Psoas muscle (tissue), 8 donors: Measurements from ENCODE around the gene RPTOR. TPM values are rescaled to one million over a fixed set of nuclear protein-coding genes. Genes with fewer than 3 reads are reported as not detected.

Source experiments
- ATAC-seq, 4 donors: fragments of 200-7000 bp; cut with Tn5 transposase; one replicate each; pipeline ENCODE4 v1.9.1; 2020; ENCODE audit warnings: moderate library complexity in 3 of 4, mild to moderate bottlenecking in 2 of 4
- DNase-seq, 2 donors: peaks; one replicate each; pipeline ENCODE4 v3.0.0-alpha.2; 2020
- H3K27ac ChIP-seq: fragments of 200-600 bp; one replicate; pipeline ENCODE4 v1.8.0; 2022
- H3K27me3 ChIP-seq, 3 donors: fragments of 200-600 bp in 1 of 3; one replicate each; pipeline versions ENCODE4 v1.6.1 to v1.8.0; 2013 to 2022; ENCODE audit warnings: low read length in 2 of 3, mild to moderate bottlenecking in 2 of 3, moderate library complexity in 1 of 3; ENCODE audit not compliant: insufficient read depth in 3 of 3
- H3K36me3 ChIP-seq, 2 donors: fragments of 200-600 bp in 1 of 2; one replicate each; pipeline versions ENCODE4 v1.6.1 to v1.8.0; 2013 to 2022; ENCODE audit warnings: low read depth in 1 of 2, mild to moderate bottlenecking in 1 of 2, moderate library complexity in 1 of 2; ENCODE audit not compliant: insufficient read depth in 1 of 2
- H3K4me1 ChIP-seq: fragments of 200-600 bp; one replicate; pipeline ENCODE4 v1.8.0; 2022
- H3K4me3 ChIP-seq: fragments of 200-600 bp; one replicate; pipeline ENCODE4 v1.8.0; 2022; ENCODE audit warnings: mild to moderate bottlenecking
- H3K9me3 ChIP-seq: fragments of 200-600 bp; one replicate; pipeline ENCODE4 v1.8.0; 2022
- WGBS, 3 donors: extraction: QIAGEN DNeasy Blood & Tissue Kit; methylation state at CpG; one replicate each; pipeline versions ENCODE4 v1.1.6 to v1.1.7; 2013; 5-methylcytosine and 5-hydroxymethylcytosine counted together
- intact Hi-C, 2 donors: fragments of 100-400 bp; cut with DNase I; formaldehyde crosslinking; loops; one replicate each; pipeline versions ENCODE4 v1.11.0 to v1.14.2; 2022
- polyA plus RNA-seq, 3 donors: library from polyadenylated mRNA; stranded (reverse); fragments of 200-250 nt; gene quantifications; one replicate each; pipeline ENCODE4 v1.2.3, GENCODE V29; 2013
- total RNA-seq, 4 donors: library from RNA; stranded (reverse); fragmentation: NEBNext Ultra II Directional in 2 of 4; extraction: Animal tissue kit (Norgen Biotek cat#: 25700) in 2 of 4; gene quantifications; one replicate each; pipeline versions ENCODE4 v1.2.1 to v1.2.4, GENCODE V29; 2021 to 2023
- TF ChIP-seq, protein P1 (sequence below): fragments of 200-600 bp; IDR thresholded peaks from one replicate; pipeline ENCODE4 v1.8.0; 2022; ENCODE audit warnings: antibody characterized with exemption
- donor health status: healthy with polysubstance abuse.
- donor health status: DM: no; HTN: no; CAD: no; lungs with moderate emphysema.
- donor health status: Bipolar disorder and iron deficiency.
- donor health status: healthy.
- donor health status: DM: yes; HTN: yes; CAD: no.
- donor health status: DM: no; HTN: no; CAD: no.
- donor health status: DM: no; HTN: no; CAD: no.
- donor health status: DM: yes; HTN: yes; CAD: no.

The RPTOR gene
- total and polyA plus RNA-seq, 7 donors = 13.6 to 82.2 (median 32.5) TPM

DNA sequence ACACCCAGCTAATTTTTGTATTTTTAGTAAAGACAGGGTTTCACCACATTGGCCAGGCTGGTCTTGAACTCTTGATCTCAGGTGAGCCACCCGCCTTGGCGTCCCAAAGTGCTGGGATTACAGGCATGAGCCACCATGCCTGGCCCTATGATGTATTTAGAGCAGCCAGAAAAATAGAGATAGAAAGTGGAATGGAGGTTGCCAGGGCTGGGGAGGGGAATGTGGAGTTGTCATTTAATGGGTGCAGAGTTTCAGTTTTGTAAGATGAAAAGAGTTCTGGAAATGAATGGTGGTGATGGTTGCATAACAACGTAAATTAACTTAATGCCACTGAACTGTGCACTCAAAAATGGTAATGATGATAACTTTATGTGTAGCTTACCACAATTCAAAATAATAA, 36.7 kb upstream of the RPTOR start:
- Histone ChIP-seq H3K27ac (no peak overlapping the region), H3K4me3 (no peak overlapping the region), H3K4me1 (no peaks in the 10 kb centered on the region), H3K9me3 (no peaks in the 10 kb centered on the region), H3K27me3 (peaks cover 0 to 30% (median 7%) of the 10 kb centered on the region in 3 donors), H3K36me3 (no peaks in the 10 kb centered on the region)
- DNase-seq (no peak), ATAC-seq (no peak)
- TF ChIP-seq, protein P1, sequence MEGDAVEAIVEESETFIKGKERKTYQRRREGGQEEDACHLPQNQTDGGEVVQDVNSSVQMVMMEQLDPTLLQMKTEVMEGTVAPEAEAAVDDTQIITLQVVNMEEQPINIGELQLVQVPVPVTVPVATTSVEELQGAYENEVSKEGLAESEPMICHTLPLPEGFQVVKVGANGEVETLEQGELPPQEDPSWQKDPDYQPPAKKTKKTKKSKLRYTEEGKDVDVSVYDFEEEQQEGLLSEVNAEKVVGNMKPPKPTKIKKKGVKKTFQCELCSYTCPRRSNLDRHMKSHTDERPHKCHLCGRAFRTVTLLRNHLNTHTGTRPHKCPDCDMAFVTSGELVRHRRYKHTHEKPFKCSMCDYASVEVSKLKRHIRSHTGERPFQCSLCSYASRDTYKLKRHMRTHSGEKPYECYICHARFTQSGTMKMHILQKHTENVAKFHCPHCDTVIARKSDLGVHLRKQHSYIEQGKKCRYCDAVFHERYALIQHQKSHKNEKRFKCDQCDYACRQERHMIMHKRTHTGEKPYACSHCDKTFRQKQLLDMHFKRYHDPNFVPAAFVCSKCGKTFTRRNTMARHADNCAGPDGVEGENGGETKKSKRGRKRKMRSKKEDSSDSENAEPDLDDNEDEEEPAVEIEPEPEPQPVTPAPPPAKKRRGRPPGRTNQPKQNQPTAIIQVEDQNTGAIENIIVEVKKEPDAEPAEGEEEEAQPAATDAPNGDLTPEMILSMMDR = no peak
- WGBS, 3 donors = 89 to 95% (median 91%) methylated on average over 3 of the region's 3 CpGs
- intact Hi-C loops = no loop called here

DNA sequence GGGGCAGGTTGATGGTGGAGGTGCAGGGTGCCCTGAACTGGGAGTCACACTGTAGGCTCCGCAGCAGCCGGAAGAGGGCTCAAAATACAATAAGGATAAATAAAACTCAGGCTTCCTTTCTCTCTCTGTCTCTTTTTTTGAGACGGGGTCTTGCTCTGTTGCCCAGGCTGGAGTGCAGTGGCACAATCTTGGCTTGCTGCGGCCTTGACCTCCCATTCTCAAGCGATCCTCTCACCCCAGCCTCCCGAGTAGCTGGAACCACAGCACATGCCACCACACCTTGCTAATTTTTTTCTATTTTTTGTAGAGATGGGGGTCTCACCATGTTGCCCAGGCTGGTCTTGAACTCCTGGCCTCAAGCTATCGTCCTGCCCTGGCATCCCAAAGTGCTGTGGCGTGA, 35.3 kb upstream of the RPTOR start:
- H3K9me3 ChIP-seq = no peaks in the 10 kb centered on the region
- intact Hi-C loops = no loop called here
- peaks cover 0 to 30% (median 7%) of the 10 kb centered on the region in 3 donors for H3K27me3 ChIP-seq
- no peaks in the 10 kb centered on the region for H3K4me1 ChIP-seq
- no peak for ATAC-seq
- no peak for DNase-seq
- 73 to 75% (median 74%) methylated on average over 8 of the region's 8 CpGs for WGBS, 3 donors
- no peak overlapping the region for H3K27ac ChIP-seq
- H3K4me3 ChIP-seq = no peak overlapping the region
- H3K36me3 ChIP-seq = no peaks in the 10 kb centered on the region
- TF ChIP-seq, protein P1 = no peak

DNA sequence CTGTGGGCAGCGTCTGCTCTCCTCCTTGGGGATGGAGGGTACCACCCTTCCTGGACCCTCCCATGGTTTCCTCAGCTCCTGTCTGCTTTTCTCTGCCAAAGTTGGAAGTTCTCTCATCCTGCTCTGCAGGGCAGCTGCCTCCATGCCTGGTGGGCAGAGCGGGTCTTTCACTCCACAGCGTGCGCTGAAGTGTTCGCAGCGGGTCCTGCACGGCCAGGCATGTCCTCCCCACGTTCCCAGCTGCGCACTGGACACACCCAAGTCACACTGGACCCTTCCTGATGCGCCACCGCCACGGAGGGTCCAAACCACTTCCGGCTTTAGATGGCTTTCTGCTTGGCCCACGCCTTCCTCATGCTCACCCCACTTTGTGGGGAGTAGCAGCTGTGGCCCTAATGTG, 34.5 kb upstream of the RPTOR start:
- ATAC-seq = no peak
- Histone ChIP-seq H3K27me3 (peaks cover 0 to 30% (median 7%) of the 10 kb centered on the region in 3 donors), H3K9me3 (no peaks in the 10 kb centered on the region), H3K27ac (no peak overlapping the region), H3K4me1 (no peaks in the 10 kb centered on the region), H3K4me3 (no peak overlapping the region), H3K36me3 (no peaks in the 10 kb centered on the region)
- DNase-seq = no peak
- TF ChIP-seq, protein P1 = no peak
- intact Hi-C loops = no loop called here
- WGBS, 3 donors = 71 to 80% (median 75%) methylated on average over 14 of the region's 14 CpGs

DNA sequence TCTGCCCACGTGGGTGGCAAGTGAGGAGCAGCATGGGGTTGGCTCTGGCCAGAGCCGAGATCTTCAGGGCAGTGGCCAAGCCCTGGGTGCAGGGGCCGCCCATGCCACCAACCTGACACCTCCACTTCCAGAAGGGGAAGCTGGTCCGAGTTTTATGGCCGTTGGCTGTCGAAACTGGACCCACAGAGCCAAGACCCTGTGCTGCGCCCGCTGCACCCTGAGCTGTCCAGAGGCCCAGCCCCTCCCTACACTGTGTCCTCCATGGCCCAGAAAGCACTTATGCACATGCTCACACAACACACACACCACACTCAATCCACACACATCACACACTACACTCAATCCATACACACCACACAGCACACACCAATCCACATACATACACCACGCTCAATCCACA, 33.9 kb upstream of the RPTOR start:
- DNase-seq (no peak), ATAC-seq (no peak)
- peaks cover 0 to 30% (median 7%) of the 10 kb centered on the region in 3 donors for H3K27me3 ChIP-seq
- no peak overlapping the region for H3K4me3 ChIP-seq
- WGBS, 3 donors = 53 to 67% (median 56%) methylated on average over 9 of the region's 9 CpGs
- TF ChIP-seq, protein P1 = no peak
- no peaks in the 10 kb centered on the region for H3K4me1 ChIP-seq
- intact Hi-C loops = no loop called here
- no peak overlapping the region for H3K27ac ChIP-seq
- no peaks in the 10 kb centered on the region for H3K36me3 ChIP-seq
- no peaks in the 10 kb centered on the region for H3K9me3 ChIP-seq
